ENCODE measurements around the gene KLF16.

KLF16 gene

DNA sequence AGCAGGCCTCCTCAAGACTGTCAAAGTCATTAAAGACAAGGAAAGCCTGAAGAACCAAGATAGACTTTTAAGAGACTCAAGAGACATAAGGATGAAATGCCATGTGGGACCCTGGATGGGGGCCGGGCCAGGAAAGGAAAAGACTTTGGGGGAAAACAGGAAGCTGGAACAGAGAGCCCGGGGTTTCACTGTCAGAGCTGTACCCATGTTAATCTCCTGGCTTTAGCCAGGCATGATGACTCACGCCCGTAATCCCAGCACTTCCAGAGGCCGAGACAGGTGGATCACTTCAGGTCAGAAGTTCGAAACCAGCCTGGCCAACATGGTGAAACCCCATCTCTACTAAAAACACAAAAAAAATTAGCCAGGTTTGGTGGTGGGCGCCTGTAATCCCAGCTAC, 5.6 kb upstream of the KLF16 start:
- DNase-seq (ENCODE audit: low read depth in 2 of 2) = no peak

DNA sequence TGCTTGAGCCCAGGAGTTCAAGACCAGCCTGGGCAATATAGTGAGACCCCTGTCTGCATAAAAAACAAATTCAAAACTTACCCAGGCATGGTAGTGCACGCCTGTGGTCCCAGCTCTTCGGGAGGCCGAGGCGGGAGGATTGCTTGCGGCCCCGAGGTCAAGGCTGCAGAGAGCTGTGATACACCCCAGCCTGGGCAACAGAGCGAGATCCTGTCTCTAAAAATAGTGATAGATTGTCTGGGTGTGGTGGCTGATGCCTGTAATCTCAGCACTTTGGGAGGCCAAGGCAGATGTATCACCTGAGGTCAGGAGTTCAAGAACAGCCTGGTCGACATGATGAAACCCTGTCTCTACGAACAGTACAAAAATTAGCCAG, 4.0 kb upstream of the KLF16 start:
- no peak for DNase-seq (ENCODE audit: low read depth in 2 of 2)

DNA sequence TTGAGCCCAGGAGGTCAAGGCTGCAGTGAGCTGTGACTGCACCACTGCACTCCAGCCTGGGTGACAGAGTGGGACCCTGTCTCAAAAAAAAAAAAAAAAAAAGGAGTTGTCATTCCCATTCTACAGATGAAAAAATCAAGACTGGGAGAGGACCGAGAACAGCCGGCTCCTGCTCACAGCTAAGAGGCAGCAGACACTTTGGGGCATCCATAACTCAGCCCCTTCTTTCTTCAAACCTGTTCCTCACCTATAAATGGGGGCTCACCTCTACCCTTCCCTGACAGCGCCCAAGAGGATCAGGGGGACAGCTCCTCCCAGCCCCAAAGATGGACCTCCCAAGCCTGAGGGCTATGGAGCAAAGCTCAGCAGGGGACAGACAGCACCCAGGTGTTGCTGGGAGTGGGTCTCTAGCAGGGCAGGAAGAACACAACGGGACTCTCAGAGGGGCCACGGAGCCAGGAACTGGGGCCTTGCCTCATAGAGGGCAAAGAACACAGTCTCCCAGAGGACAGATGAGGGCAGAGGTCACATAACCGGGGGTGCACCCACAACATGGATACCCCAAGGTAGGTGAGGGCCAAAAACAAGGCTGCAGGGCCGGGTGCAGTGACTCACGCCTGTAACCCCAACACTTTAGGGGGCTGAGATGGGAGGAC, 3.4 kb upstream of the KLF16 start:
- no peak for DNase-seq (ENCODE audit: low read depth in 2 of 2)

DNA sequence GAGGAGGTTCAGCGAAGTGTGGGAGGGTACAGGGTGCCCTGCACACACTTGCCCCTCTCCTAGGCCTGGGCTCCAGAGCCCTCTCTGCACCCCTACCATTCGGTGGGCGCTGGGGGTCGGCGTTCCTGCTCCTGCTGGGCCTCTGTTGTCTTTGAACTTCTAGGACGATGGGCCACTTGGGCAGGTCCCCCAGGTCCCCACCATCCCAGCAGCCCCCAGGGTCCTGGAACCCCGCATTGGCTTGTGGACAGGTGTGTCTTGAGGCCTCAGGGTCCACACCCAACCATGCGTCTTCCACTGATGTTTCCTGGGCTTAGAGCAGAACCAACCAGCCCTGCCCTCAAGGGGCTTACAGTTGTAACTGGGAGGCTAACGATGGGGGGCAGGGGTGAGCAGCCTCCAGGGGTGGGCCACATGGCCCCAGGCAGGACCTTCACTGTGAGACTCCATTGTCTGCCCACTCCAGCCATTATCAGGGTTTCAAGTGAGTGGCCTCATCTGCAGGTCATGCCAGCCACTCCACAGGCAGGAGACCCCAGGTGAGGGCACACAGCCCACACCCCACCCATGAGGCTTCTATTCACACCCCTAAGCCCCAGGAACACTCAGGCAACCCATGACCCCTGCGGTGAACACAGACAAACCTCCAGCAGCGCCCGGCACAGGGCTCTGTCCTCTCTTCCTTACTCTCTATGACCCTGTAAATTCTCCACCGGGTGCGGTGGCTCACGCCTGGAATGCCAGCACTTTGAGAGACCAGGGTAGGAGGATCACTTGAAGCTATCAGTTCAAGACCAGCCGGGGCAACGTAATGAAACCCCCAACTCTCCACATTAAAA, 2.0 kb upstream of the KLF16 start:
- DNase-seq (ENCODE audit: low read depth in 2 of 2) = no peak

DNA sequence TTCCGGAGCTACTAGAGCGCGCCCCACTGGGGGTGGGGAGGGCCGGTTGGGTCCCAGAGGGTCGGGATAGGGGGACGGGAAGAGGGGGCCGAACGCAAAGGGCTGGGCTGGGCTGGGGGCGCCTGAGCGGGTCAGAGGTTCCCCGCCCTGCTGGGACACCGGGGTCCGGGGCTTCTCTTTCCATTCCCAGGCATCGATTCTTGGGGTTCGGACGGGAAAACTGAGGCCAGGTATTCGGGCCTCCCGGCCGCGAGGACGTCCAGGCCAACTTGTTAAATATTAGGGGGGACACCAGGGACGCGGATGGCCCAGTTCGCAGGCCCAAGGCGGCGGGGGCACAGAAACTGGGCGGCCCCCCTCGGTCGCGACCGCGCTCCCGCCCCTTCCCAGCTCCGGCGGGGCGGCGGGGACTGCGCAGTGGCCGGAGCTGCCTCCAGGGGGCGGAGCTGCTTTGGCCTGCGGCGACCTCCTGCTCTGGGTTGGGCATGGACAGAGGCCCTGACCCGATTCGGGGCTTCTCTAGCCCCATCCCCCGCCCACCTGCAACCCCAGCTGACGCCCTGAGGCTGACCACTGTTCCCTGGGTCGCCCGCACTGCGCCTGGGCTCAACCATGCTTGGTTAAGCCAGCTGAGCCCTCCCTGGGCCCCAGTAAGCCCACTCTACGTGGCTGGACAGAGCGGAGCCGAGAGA, 1.2 kb upstream of the KLF16 start:
- DNase-seq (ENCODE audit: low read depth in 2 of 2) = no peak

DNA sequence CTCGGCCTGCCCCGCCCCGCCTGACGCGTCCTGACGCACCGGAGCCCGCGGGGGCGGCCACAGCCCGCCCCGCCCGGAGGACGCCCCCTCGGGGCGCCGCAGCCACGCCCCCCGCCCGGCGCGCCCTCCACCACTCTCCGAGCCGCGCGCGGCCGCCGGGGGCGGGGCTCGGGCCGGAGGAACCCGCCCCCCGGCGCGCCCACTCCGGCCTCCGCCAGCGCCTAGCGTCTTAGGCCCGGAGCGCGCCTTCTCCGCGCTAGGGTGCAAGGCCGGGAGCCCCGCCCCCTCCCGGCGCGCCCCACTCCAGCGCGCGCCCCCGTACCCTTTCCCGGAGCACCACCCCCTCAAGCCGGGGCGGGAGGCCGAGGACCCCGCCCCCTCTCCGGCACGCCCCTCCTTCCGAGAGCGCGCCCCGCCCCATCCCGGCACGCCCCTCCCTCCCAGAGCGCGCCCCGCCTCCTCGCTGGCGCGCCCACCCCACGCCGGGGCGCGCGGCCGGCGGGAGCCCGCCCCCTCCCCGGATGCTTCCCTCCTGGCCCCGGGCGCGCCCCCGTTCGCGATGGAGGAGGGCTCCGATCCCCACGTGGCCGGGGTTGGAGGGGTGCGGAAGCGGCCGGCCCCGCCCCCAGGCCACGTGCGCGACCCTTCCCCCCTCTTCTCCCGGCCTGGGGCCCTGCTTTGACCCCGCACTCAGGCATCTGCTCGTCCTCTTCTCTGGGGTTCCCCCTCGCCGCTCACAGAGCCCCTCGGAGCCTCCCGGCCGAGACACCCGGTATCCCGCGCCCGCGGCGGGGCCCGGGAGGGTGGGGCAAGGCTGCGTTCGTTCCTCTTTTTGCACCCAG, 480 bp upstream of the KLF16 start:
- DNase-seq (ENCODE audit: low read depth in 2 of 2) = peak; percentile 79 to 91

DNA sequence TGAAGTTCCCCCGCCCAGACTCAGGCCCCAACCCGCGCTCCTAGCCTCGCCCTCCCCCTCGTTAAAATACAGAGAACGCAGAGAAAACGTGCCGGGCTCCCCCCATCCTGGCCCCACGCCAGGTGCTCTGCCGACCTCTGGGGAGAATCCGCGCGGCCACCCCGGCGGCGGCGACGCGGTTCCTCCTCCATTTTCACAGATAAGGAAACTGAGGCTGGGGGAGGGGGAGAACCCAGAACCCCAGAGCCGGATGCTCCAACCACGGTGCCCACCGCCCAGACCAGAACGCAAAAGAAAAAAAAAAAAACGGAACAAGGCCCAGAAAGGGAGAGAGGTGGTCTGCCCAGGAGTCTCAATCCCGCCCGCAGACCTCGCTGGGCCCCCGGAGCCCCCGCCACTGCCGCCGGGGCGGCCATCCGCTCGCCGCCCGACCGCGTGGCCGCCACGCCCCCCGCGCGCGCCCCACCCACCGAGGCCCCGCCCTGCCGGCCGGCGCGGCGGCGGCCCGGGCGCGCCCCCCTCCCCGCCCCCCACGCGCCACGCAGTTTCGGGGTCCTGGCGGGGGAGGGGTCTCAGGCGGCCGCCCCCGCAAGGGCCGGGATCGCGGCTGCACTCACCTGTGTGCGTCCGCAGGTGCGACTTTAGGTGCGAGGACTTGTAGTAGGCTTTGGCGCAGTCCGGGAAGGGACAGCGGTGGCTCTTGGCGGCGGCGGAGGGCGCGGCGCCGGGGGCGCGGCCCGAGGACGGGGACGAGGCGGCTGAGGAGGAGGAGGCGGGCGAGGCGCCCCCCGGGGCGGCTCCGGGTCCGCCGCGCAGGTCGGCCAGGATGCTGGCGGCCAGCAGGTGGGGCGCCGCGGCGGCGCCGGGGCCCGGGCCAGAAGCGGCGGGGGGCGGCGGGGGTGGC, 703 bp downstream of the KLF16 start:
- DNase-seq (ENCODE audit: low read depth in 2 of 2) = no peak

DNA sequence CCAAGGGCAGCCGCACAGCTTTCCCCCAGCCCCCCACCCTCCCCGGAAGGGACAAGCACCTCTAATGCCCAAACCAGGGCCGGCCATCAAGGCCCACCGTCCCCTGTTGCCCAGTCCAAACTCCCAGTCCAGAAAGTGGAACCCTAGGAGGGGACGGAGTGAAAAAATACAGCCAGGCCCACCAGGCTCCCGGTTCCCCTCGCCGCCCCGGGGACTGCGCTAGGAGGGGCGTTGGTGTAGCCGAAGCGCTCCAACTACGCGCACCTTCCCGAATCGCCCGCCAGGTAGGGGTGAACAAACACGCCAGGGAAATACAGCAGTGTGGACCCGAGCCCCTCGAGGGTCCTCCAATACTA, 1.3 kb downstream of the KLF16 start:
- DNase-seq (ENCODE audit: low read depth in 2 of 2) = no peak

DNA sequence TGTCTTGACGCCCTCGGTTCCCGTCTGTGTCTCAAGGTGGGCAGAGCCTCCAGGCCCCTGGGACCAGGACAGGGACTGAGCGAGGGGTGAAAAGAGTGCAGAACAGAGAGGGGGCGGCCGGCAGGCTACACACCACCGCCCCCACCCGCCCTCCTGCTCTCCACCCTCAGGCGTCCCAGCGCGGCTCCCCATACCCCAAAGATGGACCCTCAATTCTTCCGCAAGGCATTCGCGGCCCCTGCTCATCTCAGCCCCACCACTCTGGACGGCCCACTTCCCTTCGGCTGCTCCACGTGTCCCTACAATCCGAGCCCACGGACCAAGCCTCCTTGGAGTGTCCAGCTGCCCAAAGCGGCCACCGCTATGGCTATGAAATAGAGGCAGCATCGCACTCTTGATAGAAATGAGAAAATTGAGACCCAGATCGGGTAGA, 1.8 kb downstream of the KLF16 start:
- no peak for DNase-seq (ENCODE audit: low read depth in 2 of 2)

DNA sequence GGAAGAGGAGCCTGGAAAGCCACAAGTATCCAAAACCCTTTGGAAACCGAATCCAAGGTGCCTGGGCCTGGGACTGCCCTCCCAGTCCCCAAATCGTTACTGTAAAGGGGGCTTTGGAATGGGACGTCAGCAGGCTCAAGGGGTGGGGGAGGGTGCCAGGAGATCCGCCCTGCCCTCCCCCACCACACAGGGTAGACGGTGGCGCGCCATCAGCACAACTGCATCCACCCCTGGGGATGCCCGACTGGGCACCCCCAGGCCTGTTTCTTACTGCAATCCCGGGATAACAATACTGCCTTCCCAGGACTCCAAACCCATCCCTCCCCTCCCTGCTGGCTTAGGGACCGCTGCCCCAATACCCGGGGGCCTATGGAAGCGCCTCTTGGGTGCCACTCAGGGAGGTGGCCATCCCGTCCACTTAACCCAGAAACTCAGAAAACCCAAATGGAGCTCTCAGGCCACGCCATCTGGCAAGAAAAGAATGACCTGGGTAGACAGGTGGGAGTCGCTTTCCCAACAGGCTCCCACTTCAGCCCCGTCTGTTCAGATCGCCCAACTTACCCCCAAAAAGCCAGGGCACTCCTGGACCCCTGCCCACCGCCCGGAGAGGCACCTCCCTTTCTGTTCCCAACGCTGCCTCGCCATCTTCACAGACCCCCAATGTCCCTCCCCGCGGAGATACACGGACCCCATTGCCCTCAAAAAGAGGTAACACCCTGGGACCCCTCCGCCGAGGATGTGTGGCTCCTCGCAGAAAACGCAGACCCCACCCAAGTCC, 2.4 kb downstream of the KLF16 start:
- DNase-seq (ENCODE audit: low read depth in 2 of 2) = no peak

DNA sequence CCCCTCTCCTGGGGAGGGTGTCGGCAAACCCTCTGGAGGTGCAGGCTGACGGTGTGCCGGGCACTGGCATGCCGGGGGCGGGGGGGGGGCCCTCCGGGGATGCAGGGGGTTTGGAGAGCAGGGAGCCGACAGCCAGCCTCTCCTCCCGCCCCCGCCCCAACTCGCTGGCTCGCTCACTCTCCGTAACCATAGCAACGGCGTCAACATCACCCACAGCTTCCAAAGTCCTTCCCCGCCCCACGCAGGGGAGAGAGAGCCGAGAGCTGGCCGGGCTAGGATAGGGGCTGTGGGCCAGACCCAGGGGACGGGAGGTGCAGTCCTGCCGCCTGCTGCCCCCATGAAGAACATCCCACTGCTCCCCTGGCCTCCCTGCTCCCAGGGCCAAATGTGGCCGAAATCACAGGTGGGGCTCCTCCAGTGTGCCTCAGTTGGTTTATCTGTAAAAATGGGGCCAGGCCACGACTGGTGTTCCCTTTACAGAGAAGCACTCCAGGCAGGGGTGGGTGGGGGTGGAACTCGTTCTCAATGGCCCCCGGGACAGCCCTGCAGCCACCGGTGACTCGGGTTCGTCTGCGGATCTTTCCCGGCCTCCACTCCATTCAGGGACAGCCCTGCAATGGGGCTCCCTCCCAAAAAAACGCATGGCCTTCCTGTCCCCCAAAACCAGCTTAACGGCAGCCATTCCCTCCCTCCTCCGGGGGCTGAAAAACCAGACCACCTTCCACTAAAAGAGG, 3.2 kb downstream of the KLF16 start:
- DNase-seq (ENCODE audit: low read depth in 2 of 2) = no peak

DNA sequence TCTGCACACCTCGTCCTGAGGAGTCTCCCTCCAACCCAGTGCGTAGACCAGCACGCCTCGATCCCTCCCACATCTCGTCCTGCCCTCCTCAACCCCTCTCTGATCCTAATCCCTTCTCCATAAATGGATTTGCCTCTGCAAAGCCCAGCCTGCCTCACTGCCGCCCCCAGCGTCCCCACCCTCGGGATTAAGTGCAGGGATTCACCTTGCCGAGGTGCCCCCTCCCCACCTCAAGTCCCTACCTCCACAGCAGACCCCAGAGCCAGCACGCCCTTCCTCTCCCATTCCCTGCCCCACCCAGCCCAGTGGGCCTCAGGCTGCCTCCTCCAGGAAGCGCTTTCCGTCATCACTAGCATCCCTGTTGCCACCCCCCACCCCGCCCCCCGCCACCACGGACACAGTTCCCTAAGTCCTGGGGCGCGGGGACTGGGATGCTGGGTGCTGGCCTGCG, 4.0 kb downstream of the KLF16 start:
- no peak for DNase-seq (ENCODE audit: low read depth in 2 of 2)

DNA sequence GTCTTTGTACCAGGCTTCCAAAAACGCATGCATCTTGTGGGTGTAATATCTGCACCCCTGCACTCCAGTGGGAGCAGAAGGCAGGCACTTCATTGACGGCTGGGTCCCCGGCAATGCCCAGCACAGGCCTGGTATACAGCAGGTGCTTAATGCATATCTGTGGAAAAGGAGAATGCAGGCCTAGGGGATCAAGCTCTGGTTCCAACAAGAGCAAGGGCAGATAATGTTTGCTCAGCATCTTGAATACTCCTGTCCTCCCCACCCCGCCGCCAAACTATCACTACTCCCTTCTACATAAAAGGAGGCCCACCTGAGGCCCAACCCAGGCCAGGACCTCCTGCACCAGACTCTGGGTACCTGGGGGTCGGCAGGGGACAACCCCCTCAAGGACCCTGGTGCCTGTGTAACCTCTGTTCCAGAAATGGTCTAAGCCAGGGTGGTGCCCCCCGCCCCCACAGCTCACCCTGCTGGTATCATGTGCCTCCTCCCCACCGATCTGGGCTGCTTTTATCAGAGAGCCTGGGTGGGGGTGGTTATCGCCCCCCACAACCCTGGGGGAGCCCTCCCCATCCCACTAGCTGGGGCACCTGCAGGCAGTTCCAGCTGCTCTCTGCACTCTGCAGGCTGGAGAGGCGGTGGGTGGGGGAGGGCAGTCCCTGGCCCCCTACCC, 4.8 kb downstream of the KLF16 start:
- no peak for DNase-seq (ENCODE audit: low read depth in 2 of 2)

DNA sequence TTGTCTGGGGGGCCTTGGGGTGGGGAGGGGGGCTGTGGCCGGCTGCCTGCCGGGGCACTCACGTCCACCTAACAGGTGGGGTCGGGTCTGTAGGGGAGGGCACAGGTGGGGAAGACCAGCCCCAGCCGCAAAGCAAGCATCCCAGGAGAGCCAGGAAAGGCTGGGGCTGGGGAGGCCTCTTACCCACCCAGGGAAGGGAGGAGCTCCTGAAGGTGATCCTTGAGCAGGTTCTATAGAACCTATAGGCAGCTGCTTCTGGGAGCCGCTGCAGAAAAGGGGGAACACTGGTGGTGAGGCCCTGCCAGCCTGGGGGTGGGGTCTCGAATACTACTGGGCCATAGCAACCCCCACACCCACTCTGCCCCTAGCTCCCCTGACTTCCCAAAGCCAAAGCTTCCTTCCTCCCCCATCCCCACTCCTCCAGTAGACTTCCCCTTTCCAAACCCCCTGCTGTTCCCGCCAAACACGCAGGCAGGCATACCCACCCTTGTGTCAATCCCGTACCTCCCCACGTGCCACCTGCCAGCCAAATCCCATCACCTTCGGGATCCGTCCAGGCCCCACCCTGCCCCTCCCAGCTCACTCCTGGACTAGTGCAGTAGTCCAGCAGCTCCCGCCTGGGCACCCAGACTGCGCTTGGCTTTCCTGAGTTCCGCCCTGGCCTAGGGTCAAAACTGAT, 5.6 kb downstream of the KLF16 start:
- DNase-seq (ENCODE audit: low read depth in 2 of 2) = no peak

DNA sequence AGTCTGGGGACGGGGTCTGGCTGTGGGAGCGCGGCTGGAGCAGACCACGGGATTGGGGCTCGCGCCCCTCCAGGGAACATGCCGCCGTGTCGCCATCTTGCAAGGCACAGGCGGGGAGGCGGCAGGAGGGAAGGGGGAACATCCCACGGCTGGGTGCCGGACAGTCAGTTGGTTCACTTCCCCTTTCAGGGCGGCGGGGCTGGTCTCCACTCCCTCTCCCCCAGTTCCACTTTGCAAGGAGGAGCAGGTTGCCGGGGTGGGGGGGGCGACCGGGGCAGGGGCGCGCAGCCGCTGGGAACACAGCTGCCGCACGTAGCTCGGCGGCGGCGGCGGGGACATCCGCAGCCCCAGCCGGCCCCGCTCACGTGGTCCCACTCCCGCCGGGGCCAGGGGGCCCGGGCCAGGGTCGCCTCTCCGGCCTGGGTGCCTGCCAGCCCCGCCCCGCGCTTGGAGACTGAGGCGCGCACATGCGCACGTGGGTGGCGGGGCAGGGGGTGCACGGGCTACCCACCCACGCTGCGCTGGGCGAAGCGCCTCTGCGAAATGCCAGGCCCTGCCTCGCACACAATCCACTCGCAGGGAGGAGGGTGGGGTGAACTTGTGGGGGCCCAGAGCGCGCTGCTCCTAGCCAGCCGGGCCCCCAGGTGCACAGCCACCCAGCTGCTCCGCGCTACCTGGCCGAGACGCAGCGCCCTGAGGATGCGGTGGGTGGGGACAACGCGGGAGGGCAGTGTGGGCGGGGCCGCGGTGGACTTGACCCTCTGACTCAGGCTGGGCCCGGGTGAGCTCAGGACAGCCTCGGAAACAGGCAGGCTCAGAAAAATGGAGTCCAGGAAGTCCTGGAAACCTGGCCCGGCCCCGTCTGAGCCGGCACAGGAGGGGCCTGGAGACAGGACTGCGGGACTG, 6.4 kb downstream of the KLF16 start:
- DNase-seq (ENCODE audit: low read depth in 2 of 2) = no peak

DNA sequence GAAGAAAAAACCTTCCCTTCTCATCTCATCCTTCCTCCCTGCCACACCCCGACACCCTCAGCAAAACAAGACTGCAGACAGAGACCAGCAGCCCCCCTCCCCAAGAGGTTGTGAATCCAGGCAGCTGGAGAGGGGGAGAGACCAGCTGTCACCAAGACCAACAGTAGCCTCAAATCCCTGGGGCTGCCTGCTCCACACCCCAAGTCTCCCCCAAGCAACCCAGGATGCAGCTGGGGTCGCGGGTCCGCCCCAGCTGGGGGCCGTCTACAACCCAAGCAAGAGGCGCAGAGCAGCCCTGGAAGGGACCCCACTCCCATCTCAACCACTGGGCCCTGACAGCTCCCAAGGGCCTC, 7.1 kb downstream of the KLF16 start:
- DNase-seq (ENCODE audit: low read depth in 2 of 2) = no peak

DNA sequence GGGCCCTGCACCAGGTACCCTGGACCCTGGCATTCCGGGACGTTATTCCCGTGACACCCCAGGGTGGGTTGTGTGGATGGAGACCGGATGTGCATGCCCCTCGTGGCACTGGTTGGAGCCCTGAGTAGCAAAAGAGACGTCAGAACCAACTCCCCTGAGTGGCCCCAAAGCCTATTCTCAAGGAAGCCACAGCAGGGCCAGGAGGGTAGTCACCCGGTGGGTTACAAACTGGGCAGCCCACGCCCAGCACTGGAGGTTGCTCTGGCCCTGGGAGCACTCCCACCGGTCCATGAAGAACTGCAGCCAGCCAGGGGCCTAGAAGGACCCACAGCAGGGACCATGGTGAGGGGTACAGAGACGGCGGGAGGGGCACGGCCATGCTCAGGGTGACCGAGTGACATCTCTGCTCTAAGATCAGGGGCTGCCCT, 7.5 kb downstream of the KLF16 start:
- no peak for DNase-seq (ENCODE audit: low read depth in 2 of 2)

All from stimulated activated CD8-positive, alpha-beta memory T cell treated with anti-CD3 and anti-CD28 coated beads, Interleukin-2, amount 100 ng/mL, for 1 hour (primary cell).